ENCODE results near the gene MAML3.

Gene MAML3

DNA sequence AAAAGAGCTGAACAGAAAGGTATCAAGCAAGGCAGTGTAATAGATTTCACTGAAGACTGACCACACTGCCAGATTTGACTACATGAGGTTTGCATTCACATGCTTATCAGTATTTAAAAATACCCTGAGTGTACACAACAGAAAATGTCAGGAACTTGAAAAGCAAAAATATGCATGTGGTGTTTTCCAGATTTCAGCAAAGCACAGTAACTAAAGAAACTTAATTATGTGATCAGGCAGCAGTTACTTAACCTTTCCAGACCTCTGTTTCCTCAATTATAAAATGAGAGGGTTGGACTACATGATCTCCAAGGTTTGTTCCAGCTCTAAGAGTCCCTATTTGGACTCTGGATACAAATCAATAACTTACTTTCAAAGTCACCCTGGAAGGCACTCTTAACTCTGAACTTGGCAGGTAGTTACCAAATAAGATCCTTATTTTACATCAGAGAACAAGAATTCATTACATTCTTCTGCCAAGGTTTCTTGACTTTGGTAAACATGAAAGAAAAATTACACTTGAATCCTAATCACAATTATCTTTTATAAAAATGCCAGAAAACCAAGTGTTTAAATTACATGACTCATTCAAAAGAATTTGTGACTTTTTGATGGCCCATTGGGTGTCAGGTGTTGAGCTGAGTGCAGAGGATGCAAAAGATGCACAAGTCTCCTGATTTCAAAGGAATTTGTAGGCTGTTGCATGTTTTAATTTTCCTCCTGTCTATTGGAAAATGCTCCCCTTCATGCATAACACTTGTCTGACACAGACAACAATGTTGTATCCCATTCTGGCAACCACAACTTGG lies 246.8 kb downstream of the MAML3 start:
- DNase-seq (ENCODE audit: extremely low read depth in 1 of 2, low read depth in 1 of 2), result no peak

DNA sequence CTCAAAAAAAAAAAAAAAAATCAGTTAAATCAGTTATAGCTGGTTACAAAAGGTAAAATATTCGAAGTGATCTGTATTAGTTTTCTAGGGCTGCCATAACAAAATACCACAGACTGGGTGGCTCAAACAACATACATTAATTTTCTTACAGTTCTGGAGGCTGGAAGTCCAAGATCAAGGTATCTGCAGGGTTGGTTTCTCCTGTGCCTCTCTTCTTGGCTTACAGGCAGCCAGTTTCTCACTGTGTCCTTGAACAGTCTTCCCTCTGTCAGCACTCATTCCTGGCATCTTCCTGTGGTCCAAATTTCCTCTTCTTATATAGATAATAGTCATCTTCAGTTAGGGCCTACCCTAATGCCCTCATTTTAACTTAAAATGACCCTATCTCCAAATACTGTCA lies 248.5 kb downstream of the MAML3 start:
- no peak for DNase-seq (ENCODE audit: extremely low read depth in 1 of 2, low read depth in 1 of 2)

DNA sequence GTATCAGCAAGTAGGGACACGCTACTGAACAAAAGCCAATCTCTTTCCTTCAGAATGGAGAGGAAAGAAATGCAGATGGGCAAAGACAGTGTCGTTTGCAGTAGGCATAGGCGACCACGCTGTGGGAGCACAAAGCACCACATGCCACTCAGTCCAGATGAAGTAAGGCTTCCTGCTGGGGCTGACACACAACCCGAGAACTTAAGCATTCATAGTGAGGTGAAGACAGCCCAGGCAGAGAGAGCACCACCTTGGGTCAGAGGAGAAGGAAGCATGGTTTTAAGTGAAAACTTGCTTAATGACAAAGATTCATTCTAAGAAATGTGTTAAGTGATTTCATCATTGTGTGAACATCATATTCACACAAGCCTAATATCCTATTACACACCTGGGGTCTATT lies 249.6 kb downstream of the MAML3 start:
- DNase-seq (ENCODE audit: extremely low read depth in 1 of 2, low read depth in 1 of 2), result no peak

DNA sequence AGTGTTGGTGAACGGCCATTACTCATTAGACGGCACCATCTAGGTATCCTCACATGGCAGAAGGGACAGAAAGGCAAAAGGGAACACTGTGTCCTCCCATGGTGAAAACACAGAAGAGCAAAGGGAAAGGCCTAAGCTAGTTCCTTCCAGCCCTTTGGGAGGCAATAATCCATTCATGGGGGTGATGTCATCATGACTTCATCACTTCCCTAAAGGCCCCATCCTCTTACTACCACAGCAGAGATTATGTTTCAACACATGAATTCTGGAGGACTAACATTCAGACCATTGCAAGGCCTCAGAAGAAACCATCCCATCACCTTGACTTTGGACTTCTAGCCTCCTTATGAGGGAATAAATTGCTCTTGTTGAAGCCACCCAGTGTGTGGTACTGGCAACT lies 250.1 kb downstream of the MAML3 start:
- no peak for DNase-seq (ENCODE audit: extremely low read depth in 1 of 2, low read depth in 1 of 2)

GRCh38 chr4:139902321-139903320 lies 251.4 kb downstream of the MAML3 start:
- no peak for DNase-seq (ENCODE audit: extremely low read depth in 1 of 2, low read depth in 1 of 2)

- no peak for DNase-seq (ENCODE audit: extremely low read depth in 1 of 2, low read depth in 1 of 2)
These were observed 252.3 kb downstream of the MAML3 start for GRCh38 chr4:139901531-139902320.

GRCh38 chr4:139900964-139901376 lies 253.0 kb downstream of the MAML3 start:
- no peak for DNase-seq (ENCODE audit: extremely low read depth in 1 of 2, low read depth in 1 of 2)

DNA sequence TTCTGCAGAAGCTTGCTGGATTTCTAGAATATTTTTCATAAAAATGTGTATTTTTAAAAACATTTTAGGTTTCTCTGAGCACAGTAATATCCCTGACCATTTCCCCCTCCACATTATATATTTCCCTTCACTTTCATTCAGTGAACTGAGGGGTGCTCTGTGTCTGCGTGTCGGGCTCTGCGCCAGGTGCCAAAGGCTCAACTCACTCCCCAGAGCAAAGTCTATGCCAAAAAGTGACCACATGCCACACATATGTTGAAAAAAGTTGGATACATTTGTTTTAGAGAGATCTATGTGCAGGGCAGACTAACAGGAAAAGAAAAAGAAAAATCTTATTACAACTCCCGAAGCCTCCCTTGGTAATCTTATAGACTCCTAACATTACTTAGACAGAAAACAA lies 254.6 kb downstream of the MAML3 start:
- DNase-seq (ENCODE audit: extremely low read depth in 1 of 2, low read depth in 1 of 2), result no peak

- DNase-seq (ENCODE audit: extremely low read depth in 1 of 2, low read depth in 1 of 2), result no peak
These were observed 255.7 kb downstream of the MAML3 start for GRCh38 chr4:139898293-139898692.

DNA sequence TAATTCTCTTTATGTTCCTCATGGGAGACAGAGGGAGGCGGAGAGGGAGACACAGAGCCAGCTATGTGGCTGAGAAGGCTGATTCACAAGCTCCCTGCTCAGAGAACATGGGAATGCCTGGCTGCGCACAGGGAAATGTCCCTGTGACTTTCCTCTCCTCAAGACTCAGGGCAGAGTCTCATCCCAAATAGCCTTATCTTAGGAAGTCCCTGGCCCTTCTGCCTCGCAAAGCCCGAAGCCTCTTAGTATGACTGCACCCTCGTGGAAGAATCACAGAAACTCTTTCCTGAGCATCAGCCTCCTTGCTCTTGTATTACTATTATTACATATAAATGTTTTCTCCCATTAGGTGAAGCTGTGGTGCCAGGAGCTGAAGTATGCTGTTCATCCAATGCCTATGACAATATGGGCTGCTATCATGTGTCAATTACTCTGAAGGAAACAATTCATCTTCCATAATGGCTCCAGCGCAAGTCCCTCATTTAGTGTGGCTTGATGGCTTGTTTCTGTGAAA lies 257.8 kb downstream of the MAML3 start:
- no peak for DNase-seq (ENCODE audit: extremely low read depth in 1 of 2, low read depth in 1 of 2)

DNA sequence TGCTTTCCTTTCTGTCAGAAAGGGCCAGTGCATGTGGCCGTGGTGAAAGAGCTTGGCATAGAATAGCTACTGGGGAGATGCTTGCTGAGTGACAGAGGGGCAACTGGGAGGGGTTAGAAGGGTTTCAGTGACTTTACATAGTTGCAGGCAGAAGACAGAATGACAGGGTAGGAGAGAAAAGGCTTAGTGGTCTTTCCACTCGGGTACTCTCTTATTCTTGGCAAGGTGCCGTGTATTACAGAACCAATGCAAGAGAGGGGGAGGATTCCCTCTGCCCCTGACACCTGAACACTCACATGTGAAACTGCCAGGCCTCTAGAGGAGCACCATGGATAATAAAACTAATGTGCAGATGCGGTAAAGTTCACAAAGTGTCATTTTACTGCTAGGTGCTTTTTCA lies 260.2 kb downstream of the MAML3 start:
- no peak for DNase-seq (ENCODE audit: extremely low read depth in 1 of 2, low read depth in 1 of 2)

GRCh38 chr4:139892973-139893736 lies 260.8 kb downstream of the MAML3 start:
- DNase-seq (ENCODE audit: extremely low read depth in 1 of 2, low read depth in 1 of 2), result no peak

DNA sequence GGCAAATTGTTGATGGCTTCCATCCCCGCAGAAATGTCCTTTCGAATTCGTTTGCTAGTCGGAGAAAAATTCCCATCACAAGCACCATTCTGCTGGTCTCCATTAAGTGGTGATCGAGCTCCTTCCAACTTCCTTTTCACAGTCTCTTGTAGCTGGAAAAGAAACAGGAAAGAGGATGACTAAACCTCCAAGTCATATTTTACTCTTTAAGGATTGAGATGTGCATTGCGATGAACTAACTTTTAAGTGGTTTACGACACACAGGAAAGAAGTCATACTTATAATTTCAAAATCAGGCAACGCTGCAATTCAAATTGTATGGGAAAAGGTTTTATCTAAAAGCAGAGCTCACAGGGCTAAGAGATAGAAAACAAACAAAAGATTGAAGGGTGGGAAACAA lies 263.2 kb downstream of the MAML3 start:
- DNase-seq (ENCODE audit: extremely low read depth in 1 of 2, low read depth in 1 of 2), result no peak

DNA sequence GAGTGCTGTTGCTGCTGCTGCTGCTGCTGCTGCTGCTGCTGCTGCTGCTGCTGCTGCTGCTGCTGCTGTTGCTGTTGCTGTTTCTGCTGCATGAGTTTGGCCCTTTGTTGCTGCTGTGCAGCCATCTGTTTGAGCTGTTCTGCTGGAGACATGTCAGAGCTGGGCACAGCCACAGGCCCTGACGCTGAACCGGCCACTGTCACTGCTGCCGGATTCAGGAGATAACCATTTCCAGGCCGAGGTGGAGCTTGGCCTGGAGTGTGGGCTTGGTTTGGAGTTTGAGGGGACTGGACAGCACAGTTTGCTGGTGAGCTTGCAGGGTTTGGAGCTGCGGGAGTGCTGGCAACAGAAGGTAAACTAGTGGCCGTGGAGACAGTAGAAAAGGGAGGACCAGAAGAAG lies 264.1 kb downstream of the MAML3 start:
- no peak for DNase-seq (ENCODE audit: extremely low read depth in 1 of 2, low read depth in 1 of 2)

DNA sequence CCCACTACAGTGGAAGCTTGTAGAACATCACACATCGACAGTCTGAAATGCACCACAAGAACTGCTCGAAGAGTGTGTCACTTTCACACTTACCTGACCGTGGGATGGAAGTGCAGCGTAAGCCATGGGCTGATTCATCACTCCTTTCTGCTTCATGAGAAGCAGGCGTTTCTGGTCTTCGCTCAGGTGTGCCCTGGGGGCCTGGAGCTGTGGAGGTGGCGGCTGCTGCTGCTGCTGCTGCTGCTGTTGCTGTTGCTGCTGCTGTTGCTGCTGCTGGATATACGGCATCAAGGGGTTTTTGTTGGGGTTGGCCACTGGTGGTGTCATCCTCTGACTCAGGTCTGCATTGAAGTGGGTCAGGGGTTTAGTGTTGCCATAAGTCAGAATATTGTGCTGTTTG lies 264.7 kb downstream of the MAML3 start:
- DNase-seq (ENCODE audit: extremely low read depth in 1 of 2, low read depth in 1 of 2), result no peak

DNA sequence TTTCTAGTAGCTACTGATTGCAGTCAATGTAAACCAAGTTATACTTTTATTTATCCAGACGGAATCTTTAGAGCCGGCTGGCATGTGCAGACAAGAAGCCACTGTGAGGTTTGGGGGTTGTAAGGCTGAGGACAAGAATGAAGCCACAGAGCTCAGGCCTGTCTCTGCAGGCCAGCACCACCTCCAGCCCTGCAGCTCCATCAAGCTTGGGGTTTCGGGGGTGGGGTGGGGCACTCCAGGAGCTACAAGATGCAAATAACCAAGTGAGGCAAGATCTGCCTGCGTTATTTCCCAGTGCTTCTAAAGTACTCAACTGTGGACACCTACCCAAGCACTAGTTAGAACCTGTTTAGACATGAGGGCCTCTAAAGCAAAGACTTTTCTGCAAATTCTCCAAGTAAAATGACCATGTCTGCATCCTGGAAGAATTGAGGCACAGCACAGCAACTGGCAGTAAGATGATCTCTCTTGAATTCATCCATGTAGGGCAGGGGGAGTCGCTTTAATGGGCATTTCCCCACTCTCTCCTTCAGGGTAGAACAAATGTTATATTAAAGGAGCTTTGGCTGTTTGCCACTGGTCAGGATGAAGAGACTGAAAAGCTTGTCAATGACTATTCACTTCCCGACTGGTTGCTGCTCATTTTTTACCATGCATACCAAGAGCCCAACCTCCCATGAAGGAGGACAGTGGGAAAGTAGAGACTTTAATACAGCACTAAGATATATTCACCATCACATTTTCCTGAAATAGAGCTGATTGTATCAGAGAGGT lies 265.8 kb downstream of the MAML3 start:
- no peak for DNase-seq (ENCODE audit: extremely low read depth in 1 of 2, low read depth in 1 of 2)

- DNase-seq (ENCODE audit: extremely low read depth in 1 of 2, low read depth in 1 of 2), result no peak
These were observed 266.6 kb downstream of the MAML3 start for GRCh38 chr4:139887376-139887802.

GRCh38 chr4:139886798-139887197 lies 267.2 kb downstream of the MAML3 start:
- DNase-seq (ENCODE audit: extremely low read depth in 1 of 2, low read depth in 1 of 2), result no peak

DNA sequence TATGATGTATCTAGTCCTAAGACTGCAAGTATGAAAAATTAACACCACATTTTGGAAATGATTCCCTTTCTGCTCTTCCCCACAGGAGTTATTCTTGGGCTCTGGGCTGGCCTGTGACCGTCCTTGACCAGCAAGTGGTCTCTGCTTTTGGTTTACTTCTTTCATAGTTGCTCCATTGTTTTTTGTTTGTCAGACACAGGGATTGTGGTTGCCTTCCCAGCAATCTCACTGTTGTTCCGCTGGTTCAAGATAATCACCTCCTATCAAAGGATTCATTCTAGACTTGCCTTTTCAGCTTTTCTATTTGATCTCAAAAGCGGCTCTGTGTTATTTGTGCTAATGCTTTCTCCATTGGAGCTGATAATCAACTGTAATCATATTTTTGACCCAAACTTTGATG lies 269.5 kb downstream of the MAML3 start:
- DNase-seq (ENCODE audit: extremely low read depth in 1 of 2, low read depth in 1 of 2), result no peak
